NCI-H226 (cell line): ENCODE measurements around the gene ANKRD2.
"Not testable (repeated sequence)": the region's sequence is repeated elsewhere in the genome, so short reads cannot be mapped to it uniquely, and the experiment has no call there.

Source experiments
- DNase-seq: peaks from one replicate; pipeline ENCODE4 v3.0.0-alpha.2; 2015

Gene ANKRD2

DNA sequence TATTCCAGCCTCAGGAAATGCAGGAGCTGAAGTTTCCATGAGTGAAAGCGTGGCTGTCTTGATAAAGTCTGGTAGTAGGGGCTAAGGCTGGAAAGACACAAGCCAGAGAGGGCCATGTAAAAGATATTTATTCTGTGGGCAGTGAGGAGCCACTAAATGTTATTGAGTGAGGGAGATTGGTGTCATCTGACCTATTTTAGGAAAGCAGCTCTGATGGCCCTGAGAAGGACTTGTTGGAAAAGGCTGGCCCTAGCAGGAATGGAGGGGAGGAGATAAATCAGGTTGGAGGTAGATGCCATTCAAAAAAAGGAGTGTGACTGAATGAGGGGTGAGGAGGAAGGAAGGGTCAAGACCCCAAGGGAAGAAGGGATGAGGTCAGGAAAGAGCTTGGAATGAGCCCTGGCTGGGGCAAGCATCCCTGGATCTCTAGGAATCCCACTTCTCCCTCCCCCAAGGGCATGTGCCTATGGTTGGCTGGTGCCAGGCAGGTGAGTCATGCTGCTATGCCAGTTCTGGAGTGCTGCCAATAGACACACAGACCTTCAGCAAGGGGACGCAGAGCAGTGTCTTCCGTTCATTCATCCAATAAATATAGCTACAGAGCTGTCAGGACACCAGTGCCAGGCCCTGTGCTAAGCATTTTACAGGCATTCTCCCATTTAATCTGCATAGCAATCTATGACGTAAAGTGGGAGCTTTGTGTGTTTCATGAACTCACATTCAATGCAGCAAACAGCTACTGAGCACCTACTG lies 2.0 kb downstream of the ANKRD2 start:
- DNase-seq, result peak; percentile 99

DNA sequence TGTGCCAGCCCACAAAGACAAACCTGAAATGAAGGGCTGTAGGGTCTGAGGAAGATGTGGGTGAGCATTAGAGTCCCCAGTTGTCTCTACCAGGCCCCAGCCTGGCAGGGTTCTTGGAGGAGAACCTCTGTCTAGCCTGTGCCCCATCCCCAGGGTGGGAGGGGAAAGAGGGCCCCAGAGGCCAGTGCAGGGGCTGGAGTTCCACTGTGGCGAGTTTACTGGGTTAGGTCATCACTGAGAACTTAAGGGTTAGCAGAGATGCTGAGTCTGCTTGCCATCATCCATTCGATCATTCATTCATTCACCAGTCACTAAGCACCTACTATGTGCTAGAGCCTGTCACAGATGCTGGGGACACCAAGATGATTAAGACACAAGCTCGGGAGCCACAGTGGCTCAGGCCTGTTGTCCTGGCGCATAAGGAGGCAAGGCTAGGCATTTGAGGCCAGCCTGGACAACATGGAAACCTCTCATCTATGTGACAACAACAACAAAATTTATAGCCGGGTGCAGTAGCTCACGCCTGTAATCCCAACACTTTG lies 2.6 kb downstream of the ANKRD2 start:
- DNase-seq, result peak; percentile 71

DNA sequence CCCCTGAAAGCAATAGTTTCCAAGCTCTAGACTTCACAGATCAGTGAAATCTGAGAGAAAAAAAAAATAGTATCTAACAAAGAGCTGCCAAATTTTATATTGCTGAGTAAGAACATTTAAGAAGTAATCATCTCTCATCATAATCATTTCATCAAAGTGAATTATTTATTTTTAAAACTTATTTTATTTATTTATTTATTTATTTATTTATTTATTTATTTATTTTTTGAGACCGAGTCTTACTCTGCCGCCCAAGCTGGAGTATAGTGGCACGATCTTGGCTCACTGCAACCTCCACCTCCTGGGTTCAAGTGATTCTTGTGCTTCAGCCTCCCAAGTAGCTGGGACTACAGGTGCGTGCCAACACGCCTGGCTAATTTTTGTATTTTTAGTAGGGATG lies 3.9 kb downstream of the ANKRD2 start:
- not testable (repeated sequence) for DNase-seq

DNA sequence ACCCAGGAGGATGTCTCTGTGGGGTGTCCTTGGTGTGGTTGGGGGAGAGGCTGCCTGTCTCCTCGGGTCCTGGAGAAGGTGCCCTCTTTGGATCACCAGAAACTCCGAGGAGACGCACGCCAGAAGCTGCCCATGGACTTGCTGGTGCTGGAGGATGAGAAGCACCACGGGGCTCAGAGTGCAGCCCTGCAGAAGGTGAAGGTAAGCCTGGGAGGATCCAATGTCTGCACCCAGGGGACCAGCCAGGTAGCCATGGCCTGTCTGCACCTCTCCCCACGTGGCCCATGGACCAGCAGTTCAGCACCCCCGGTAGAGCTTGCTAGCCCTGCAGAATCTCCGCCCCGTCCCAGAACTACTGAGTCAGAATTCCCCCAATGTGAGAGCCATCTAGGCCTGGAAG lies 5.1 kb downstream of the ANKRD2 start:
- DNase-seq, result no peak

DNA sequence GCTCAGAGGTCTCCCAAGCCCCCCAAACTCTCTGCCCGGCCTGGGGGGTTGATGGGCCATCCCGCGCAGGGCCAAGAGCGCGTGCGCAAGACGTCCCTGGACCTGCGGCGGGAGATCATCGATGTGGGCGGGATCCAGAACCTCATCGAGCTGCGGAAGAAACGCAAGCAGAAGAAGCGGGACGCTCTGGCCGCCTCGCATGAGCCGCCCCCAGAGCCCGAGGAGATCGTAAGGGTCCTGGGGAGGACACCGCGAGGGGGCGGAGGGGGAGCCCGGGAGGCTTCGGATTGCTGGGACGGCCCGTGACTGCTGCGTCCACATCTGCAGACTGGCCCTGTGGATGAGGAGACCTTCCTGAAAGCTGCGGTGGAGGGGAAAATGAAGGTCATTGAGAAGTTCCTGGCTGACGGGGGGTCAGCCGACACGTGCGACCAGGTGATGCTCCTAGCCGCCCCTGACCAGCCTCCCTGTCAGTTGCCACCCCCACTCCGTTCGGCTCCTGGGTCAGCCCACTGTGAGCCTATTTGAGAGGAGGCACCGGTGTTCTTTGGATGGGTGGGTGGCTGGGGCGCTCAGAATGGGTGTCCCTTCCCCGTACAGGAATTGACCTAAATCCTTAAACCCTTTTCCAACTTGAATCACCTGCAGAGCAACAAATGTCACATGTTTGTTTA lies 5.7 kb downstream of the ANKRD2 start:
- DNase-seq, result no peak

DNA sequence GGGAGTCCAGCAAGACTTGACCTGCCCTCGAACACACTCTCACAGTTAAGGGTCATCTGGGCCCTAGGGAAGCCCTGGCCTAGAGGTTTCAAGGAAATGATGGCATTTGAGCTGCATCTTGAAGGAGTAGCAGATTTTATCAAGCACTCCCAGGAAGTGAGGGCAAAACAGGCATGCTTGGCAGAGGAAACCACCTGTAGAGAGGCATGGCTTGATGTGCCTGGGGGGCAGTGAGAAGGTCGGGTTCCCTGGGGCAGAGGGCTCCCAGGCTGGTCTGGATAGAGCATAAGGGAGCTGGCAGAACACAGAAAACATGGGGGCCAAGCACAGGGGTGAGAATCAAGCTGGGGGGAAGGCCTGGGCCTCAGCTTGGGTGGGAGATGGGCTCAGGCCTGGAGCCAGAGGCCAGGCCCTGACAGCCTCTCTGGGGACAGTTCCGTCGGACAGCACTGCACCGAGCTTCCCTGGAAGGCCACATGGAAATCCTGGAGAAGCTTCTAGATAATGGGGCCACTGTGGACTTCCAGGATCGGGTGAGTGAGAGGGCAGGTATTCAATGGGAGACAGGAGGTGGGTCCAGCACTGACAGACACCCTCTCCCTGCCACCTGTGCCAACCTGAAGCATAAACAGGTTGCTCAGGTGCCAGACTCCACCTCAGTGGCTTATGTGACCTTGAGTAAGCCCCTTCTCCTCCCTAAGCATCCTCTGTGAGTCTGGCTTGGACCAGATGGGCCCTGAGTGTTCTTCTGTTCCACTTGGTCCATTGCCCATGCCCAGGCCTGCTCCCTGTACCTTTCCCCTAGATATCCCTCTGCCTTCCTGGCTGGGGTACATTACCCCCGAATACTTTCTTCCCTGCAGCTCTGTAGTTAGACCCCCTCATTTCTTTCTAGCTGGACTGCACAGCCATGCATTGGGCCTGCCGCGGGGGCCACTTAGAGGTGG lies 8.1 kb downstream of the ANKRD2 start:
- no peak for DNase-seq

DNA sequence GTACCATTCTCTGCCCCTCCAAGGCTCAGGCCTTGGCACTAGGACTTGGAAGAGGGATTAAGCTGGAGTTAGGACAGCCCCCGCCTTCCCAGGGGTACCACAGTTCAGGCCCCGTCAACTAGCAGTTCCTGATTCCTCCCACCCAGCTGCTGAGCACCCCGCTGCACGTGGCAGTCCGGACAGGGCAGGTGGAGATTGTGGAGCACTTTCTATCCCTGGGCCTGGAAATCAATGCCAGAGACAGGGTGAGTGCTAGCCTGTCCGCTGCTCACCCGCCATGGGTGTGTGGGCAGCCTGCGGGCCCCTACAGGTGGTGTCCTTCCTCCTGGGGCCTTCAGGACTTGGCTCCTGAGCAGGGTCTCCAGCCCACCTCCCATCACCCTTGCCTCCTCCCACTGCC lies 9.6 kb downstream of the ANKRD2 start:
- no peak for DNase-seq

DNA sequence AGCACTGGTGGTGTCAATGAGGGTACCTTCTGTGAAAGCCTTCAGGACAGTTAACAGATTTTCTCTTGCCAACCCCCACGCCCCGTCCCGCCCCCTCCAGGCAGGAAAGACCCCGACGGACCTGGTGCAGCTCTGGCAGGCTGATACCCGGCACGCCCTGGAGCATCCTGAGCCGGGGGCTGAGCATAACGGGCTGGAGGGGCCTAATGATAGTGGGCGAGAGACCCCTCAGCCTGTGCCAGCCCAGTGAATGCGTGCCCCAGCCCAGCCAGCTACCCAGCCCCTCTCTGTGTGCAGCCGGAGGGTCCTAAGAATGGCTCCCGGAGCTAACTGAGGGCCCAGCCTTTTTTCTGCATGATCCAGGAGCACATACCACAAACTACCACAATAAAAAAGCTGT lies 10.9 kb downstream of the ANKRD2 start:
- no peak for DNase-seq

DNA sequence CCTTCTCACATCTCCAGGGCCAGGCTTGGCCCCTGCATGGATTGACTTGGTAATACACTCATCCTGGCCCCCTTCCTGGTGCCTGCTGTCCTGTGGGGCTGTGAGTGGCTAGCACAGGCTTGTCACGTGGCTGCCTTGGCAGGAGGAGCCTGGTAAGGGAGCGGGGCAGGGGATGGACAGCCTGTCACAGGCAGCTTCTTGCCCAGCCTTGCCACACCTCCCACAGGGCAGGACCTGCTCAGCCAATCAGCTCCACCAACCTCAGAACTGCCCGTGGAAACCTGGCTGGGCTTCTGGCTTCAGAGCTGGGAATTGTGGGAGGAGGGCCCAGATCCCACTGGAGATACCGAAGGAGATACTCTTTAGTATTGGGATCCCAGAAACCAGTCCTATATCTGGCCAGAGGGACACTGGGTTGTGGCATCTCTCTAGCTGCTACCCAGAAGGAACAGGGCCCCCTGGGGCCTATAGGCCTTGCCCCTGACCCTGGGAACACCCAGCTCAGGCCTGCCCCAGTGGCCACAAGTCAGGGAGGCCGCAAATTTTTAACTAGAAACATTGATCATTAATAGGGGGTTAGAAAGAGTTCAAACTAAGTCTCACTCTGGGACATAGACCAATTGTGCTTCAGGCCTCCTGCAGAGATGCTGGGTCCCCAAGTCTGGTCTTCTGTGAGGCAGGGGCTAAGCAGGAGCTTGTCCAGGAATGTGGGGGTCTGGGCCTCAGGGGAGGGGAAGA lies 11.7 kb downstream of the ANKRD2 start, which contains the start of gene HOGA1:
Gene HOGA1, plus strand, starts transcription at position 330 of the 738 bp plus-strand sequence. Its CDS starts 315 bp downstream, at position 645.
- DNase-seq, result peak; percentile 98

DNA sequence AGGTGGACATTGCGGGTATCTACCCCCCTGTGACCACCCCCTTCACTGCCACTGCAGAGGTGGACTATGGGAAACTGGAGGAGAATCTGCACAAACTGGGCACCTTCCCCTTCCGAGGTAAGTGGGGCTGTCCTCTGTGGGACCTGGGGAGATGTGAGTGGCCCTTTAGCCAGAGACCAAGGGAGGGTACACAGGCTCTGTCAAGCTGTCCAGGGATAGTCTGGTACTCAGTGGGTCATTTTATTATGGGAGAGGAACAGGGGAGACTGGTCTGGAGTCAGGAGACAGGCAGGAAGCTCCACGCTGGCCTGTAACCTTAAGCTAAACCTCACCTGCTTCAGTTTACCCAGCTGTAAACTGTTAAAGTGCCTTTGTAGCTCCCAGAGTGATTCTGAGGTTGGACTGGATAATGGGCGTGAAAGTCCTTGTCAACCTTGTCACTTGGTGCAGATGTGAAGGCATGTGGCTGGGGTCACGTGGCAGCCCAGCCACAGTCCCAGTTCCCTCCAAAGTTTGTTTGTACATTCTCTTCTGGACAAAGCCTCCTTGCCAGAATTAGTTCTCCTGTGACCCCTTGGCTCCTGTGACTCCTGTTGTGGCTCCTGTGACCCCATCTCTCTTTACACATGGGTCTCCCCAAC lies 12.3 kb downstream of the ANKRD2 start:
- DNase-seq, result no peak

DNA sequence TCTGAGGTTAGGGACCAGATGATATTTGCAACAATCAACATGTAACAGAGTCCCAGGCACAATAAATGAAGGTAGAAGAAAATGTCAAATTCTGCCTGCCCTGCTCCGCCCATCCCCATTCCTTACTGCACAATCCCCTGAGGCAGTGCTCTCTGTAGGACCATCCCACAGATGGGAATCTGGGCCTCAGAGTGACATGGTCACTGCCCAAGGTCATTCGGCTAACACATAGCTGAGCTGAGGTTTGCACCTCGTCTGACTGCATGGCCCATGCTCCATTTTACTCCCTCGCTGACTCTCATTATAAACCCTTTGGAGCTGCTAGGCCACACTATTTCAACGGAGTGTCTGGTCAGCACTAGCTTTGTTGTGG lies 12.8 kb downstream of the ANKRD2 start:
- DNase-seq, result no peak

DNA sequence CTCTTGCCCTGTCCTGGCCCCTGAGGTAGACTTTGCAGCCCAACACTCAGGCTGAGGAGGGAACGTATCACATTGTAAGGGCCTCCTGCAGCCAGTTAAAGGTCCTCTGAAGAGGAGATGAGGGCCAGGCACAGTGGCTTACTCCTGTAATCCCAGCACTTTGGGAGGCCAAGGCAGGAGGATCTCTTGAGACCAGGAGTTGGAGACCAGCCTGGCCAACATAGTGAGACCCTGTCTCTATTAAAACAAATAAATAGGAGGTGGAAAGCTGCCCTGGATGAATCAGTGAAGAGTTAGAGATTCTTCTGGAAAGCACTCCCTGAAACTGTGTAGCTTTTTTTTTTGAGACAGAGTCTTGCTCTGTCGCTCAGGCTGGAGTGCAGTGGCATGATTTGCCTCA lies 14.6 kb downstream of the ANKRD2 start:
- no peak for DNase-seq

DNA sequence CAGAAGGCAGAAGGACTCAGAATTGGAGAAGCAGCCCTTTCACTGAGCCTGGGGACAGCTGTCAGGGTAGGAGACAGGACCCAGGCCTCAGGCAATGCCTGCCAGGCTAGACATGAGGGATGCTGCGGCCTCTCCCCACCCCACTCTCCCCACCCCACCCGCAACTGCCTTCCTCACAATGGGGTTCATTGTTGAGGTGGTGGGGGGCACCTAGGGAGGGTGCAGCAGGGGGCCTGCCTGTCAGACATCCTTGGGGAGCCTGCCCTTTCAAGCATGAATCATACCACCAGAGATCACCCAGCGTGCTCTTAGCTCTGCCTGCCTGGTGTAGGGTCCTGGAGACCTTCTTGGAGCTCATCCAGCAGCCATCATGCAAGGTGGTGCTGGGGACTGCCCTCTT lies 16.9 kb downstream of the ANKRD2 start, which contains the start of gene C10orf62:
Gene C10orf62, plus strand, starts transcription at position 243 of the 400 bp plus-strand sequence. CDS start 177 bp downstream, outside the sequence.
- no peak for DNase-seq

DNA sequence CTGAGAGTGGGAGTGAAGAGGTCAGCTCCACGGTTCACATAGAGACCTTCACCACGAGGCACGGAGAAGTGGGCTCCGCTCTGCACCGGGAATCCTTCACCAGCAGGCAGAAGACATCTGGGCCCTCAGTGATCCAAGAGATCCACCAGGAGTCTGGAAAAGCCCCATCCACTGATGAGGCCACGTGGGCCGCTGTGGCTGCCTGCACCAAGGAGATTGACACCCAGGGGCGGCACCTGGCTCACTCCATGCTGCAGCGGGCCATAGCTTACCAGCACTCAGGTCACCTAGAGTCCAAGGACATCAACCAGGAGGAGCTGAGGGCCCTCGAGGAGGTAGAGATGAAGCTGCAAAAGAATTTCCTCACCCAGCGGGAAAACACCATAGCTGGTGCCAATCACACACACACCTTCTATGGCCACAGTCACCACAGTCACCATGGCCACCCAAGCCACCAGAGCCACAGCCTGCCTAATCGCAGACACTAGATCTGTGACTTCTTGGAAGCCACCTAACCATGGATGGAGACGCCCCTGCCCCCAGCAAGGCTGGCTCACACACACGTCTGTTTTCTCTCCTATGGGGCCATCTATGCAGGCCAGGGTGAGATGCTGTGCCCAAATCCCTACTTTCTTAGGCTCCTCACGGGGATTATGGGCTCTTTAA lies 17.6 kb downstream of the ANKRD2 start:
- no peak for DNase-seq

DNA sequence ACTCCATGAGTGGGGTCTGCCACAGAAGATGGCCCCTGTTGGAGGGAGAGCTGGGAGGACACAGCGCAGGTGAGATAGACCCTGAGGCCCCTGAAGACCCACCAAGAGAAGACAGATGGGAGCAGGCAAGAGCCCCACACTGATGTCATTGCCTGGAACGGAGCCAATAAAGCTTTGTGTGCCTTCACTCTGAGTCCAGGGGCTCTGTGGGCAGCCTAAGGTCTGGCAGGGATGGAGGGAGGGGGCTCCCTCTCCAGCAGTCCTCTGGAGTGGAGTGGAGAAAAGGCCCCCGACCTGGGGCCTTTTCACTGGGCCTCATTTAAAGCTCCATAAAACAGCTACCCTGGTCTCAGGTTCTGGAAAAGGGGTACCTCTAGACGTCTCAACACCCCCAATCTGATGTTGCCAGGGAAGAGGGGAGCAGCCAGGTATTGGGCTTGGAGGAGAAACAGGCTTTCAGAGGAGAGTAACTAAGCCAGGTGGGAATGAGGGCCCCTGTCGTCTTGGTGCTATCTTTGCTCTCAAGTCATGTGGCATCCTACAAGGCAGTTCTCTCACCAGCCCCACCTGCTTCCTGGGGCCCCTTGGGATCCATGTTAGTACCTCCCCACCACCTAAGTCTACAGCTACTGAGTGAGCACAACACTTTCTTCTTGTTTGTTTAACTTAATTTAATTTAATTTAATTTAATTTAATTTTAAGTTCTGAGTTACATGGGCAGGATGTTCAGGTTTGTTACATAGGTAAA lies 18.3 kb downstream of the ANKRD2 start:
- DNase-seq, result no peak

DNA sequence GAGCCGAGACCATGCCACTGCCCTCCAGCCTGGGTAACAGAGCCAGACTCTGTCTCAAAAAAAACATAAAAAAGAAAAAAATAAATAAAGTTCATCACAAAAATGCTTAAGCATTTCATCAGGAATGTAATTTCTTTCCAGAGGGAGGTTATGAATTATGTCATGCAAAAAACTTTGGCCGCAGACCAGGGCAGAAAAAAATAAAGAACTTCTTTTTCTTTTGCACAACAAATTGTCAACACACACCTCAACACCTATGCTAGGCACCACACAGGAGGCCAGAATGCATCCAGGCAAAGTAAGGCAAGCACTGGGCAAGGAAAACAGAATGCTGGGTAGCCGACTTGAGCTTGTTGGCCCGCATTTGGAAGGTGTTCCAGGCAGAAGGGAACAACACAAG lies 20.8 kb downstream of the ANKRD2 start:
- no peak for DNase-seq

DNA sequence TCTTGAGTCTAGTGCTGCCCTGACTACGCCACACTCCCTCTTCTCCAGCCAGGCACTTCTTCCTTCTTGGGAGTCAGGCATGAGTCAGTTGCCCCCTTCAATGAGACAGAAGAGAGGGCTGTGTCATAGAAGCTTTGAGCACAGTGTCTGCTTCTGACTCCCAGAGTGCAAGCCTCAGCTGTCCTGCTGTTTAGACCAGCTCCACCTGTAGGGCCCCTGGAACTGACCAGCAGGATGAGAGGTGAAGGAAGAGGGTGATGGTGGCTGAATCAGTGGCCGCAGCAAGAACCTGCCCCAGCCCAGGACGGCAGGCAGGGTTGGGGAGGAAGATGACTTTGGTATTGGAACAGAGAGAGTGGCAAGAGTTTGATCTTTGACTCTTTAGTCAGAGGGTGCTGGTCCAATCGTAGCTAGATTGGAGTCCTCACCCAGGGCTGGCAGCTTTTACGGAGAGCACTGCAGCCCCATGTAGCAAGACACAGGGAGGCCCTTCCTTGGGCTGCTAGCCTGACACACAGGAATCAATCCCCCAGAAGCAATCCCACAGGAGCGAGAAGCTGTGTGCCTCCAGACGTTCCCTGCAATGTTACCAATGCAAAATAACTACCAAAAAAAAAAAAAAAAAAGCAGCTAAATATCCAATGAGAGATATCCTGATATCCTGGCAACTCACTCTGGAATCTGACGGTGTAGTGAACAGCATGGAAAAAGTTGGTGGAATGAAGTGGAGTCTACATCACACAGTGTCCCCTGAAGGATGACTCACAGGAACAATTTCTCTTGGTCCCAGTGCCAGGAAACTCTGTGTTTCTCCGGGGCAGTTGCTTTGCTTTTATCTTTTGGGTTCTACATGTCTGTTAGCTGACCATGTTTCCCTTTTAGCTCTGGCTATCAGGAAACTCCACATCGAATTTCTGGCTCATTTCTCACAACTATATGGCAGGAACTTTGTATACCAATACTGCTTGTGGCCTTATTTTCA lies 23.8 kb downstream of the ANKRD2 start:
- peak; percentile 80 for DNase-seq

DNA sequence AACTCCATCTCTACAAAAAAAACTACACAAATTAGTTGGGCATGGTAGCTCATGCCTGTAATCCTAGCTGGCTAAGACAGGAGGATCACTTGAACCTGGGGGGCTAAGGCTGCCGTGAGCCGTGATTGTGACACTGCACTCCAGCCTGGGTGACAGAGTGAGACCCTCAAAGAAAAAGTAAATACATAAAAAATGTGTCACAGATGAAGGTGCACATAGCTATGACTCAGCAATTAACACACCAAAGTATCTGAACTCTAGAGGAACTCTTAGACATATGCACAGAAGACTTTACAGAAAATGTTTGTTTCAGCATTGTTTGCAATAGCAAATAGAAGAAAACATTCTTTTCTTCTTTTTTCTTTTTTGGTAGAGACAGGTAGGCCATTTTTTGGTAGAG lies 25.2 kb downstream of the ANKRD2 start:
- DNase-seq, result no peak
